Activated T-cell treated with anti-CD3 and anti-CD28 coated beads, Interleukin-2, amount 50 U/mL, for 24 hours (primary cell): ENCODE measurements around the gene ZDHHC1.
A peak's percentile ranks its signal among the peaks of the same experiment; 100 is the strongest.

Experiments used
- DNase-seq: peaks from one replicate; pipeline ENCODE4 v3.0.0-alpha.2; 2020
- H3K27ac Mint-ChIP-seq: 2 replicates; pipeline ENCODE4 v1.8.0; 2020; ENCODE audit warnings: mild to moderate bottlenecking, mixed read lengths
- H3K27me3 Mint-ChIP-seq: 2 replicates; pipeline ENCODE4 v1.8.0; 2020; ENCODE audit warnings: mixed read lengths
- H3K36me3 Mint-ChIP-seq: 2 replicates; pipeline ENCODE4 v1.8.0; 2020; ENCODE audit warnings: low read depth, mixed read lengths
- H3K4me1 Mint-ChIP-seq: 2 replicates; pipeline ENCODE4 v1.8.0; 2020; ENCODE audit warnings: low read depth, mixed read lengths
- H3K4me3 Mint-ChIP-seq: 2 replicates; pipeline ENCODE4 v1.8.0; 2020; ENCODE audit warnings: mild to moderate bottlenecking, moderate library complexity, mixed read lengths
- H3K9me3 Mint-ChIP-seq: 2 replicates; pipeline ENCODE4 v1.8.0; 2020; ENCODE audit warnings: mixed read lengths

ZDHHC1 gene

DNA sequence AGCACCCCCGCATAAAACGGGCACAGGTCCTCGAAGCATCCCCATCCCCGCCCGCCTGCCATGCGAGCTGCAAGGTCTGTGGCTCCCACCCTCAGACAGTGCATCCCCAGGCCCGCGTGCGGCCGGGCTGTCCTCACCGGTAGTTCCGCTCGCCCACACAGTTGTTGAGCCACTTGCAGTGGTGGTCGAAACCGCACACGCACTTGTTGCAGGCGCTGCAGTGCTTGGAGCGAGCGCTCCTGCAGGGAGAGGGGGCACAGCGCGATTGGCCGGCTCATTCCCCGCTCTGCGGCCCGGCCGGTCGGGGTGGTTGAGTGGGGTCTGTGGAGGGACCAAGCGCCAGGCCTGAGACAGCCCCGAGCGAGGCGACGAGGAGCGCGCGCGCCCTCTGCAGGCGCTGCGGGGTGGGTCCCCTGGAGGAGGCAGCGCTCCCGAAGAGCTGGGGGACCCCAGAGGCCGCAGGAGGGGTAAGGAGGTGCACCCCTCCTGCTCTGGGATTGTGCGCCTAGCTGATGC lies 17.0 kb downstream of the ZDHHC1 start:
- Mint-ChIP-seq H3K27ac (no peak overlapping the region), H3K4me3 (no peak overlapping the region), H3K27me3 (peaks cover 33% of the 10 kb centered on the region), H3K9me3 (no peaks in the 10 kb centered on the region), H3K4me1 (peaks cover under 1% of the 10 kb centered on the region), H3K36me3 (no peaks in the 10 kb centered on the region)
- peak; percentile 74 for DNase-seq

DNA sequence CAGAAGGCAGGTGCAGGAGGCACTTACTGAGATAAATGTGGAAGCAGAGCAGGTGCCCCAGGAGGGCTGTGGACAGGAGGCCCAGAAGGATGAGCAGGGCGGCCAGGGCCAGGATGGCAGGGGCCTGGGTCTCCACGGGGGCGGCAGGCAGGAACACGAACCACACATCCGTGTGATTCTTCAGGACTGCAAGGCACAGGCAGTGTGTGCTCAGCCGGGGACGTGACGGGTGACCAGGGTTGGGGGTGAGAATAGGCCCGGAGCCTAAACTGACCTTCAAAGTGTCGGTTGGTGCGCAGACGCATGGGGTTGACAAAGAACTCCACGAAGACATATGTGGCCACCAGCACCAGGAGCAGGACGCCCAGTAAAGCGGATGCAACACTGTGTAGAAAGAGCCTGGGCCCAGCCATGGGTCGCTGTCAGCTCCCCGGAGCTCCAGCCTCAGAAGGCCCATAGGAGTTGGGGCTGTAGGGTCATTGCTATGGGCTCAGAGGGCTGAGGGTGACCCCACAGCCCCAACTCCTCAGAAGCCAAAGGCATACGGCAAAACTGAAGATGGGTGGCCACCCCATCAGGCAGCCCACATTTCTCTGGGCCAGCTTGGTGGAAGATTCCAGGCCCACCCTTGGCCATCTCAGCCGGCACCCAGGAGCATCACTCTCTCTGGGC lies 17.6 kb downstream of the ZDHHC1 start:
- no peak overlapping the region for H3K27ac Mint-ChIP-seq

DNA sequence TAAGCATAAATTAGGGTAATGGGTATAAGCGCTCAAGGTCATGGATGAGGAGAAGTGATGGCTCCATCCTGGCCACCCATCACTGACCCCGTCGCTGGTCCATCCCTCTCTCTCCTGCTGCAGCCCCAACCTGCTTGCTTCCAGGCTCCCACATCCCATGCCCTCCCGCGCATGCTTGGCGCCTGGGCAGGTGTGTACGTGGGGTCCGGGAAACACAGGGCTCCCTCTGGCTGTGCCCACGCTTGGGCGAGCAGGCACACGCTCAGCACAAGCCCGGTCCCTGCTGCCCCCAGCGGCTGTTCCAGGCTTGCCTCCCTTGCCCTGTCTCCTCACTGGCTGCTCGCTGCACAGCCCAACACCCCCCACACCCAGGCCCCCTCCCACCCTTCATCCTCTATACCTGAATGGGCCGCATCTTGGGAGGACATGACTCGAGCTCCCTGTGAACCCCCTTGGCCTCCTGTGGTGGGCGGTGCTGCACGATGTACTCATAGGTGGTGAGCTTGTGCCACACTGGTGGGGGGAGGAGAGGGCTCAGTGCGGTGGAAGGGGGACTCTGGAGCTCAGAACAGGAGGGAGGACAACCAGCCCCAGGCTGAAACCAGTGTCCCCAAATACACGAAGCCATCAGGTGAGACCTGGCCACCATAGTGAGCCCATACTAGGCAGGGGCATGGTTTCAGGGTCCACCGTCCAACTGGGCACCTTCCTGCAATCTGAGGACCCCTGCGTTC lies 18.3 kb downstream of the ZDHHC1 start:
- Mint-ChIP-seq H3K9me3 (no peaks in the 10 kb centered on the region), H3K27ac (no peak overlapping the region), H3K27me3 (peaks cover 38% of the 10 kb centered on the region), H3K4me1 (peaks cover 9% of the 10 kb centered on the region), H3K36me3 (no peaks in the 10 kb centered on the region), H3K4me3 (no peak overlapping the region)
- DNase-seq = no peak

More for the DNA sequence above, 17.6 kb downstream of the ZDHHC1 start:
- no peaks in the 10 kb centered on the region for H3K36me3 Mint-ChIP-seq
- peaks cover 7% of the 10 kb centered on the region for H3K4me1 Mint-ChIP-seq
- no peaks in the 10 kb centered on the region for H3K9me3 Mint-ChIP-seq
- H3K4me3 Mint-ChIP-seq = no peak overlapping the region
- peaks cover 39% of the 10 kb centered on the region for H3K27me3 Mint-ChIP-seq
- no peak for DNase-seq

DNA sequence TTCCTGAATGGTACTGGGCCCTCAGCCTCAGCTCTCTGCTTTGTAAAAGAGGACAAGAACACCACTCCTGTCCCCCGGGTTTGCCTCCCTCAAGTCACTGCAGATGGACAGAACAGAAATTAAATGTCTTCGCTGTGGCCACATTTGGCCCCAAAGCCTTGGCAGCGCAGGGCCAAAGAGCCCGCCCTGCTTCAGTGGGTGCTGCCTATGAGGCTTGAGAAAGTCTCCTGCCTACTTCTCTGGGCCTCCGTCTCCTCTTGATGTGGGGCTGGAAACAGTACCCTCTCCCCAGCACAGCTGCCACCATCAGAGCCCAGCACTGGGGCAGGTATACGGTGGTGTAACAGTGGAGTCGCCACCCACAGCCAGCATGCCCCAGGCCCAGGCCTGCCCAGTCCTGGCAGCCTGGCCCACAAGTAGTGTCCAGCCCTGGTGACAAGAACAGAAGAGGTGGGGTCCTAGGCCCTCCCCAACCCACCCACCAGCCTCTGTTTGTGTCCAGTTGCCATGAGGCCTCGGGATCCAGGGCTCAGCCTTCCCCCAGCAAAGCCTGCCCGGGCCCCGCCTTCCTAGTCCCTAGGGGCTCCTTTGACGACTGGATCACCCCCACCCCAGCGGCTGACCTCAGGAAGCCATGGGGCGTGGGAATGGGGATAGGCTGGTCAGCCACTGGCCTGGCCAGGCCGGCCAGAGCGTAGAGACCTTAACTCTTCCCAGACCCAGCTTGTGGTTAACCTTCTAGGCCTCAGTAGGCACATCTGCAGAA lies 19.1 kb downstream of the ZDHHC1 start:
- no peaks in the 10 kb centered on the region for H3K36me3 Mint-ChIP-seq
- no peak for DNase-seq
- no peaks in the 10 kb centered on the region for H3K9me3 Mint-ChIP-seq

DNA sequence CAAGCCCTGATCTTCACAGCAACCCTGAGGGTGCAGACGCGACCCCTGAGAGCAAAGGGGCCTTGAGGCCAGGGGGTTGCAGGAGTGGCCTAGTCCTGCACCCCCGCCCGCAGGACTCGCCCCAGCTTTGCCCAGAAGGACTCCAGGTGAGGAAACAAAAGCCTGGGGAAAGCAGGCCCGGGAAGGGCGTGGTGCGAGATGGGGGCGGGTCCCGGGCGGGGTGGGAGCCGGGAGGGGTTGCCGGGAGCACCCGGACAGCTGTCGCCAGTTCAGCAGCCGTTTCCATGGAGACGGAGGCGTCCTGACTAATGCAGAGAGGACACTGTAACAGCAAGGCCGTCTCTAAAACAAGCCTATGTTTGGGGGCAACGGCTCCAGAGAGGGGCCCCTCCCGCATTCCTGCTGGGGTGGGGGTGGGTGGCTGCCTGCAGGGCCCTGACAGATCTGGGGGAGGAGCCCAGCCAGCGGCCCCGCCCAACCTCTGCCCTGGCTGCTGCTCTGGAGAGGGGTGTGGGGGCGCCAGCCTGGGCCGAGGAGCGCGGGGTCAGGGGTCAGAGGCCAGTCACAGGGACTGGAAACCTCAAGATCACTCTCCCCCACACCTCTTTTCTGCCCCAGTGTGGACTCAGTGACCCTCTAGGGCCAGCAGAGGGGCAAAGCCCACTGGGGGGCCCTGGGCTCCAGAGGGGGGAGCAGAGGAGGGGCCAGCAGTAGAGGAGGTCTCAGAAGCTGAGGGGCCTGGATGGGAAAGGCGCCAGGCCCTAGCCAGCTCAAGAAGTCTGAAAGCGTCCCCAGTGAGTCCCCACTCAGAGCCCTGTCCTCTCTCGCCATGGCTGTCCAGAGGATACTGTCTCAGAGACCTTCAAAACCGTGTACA lies 19.9 kb downstream of the ZDHHC1 start:
- Mint-ChIP-seq H3K27ac (no peak overlapping the region), H3K27me3 (peaks cover 45% of the 10 kb centered on the region), H3K36me3 (no peaks in the 10 kb centered on the region), H3K9me3 (no peaks in the 10 kb centered on the region), H3K4me1 (peaks cover 9% of the 10 kb centered on the region), H3K4me3 (no peak overlapping the region)
- DNase-seq = no peak

More for the DNA sequence above, 19.1 kb downstream of the ZDHHC1 start:
- H3K4me3 Mint-ChIP-seq = no peak overlapping the region
- peaks cover 43% of the 10 kb centered on the region for H3K27me3 Mint-ChIP-seq
- H3K4me1 Mint-ChIP-seq = peaks cover 9% of the 10 kb centered on the region
- H3K27ac Mint-ChIP-seq = no peak overlapping the region

DNA sequence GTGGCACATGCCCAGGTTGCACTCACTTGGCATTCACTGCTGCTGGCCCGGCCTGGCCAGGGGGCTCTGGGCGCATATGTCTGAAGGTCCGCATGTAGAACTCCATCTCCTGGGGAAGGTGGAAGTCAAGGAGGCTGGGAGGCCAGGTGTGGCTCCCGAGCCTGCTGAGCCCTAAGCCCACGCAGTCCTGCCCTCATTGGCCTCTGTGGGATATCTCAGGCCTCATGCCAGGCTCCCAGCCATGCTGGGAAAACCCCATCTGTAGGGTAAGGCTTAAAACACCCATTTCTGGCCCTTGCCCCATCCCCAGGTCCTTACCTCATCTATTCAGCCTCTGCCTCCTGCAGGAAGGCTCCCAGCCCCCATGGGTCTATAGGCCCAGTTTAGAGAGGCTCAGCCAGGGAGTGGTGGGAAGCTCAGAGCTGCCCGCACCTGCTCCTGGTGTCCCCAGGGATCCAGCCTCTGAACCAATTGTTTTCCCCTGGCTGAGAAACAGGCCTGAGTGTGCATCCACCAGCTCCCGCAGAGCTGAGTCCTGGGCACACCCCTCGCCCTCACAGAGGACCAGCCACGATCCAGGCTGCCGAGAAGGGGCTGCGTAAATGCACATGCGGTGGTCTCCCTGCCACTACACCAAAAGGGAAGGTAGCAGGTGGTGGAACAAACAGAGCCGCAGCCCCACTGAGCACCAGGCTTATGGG lies 20.7 kb downstream of the ZDHHC1 start:
- Mint-ChIP-seq H3K4me3 (no peak overlapping the region), H3K36me3 (no peaks in the 10 kb centered on the region), H3K9me3 (no peaks in the 10 kb centered on the region), H3K27me3 (peaks cover 45% of the 10 kb centered on the region), H3K4me1 (peaks cover 9% of the 10 kb centered on the region), H3K27ac (no peak overlapping the region)
- no peak for DNase-seq

DNA sequence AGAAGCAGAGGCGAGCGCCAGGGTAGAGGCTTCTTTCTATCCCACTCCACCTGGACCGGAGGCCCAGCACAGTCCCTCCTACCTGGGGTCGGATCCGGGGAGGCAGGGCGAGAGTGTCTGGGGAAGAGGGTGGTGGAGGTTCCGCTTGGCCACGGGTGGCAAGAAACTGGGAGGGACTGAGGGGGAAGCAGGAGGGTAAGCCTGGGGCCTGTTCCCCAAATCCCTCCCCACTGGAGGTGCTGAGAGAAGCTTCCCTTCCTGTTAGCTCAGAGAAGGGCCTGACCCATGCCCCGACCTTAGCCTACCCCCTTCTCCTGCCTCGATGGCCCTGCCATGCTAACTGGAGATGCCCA lies 21.2 kb downstream of the ZDHHC1 start:
- DNase-seq = no peak

DNA sequence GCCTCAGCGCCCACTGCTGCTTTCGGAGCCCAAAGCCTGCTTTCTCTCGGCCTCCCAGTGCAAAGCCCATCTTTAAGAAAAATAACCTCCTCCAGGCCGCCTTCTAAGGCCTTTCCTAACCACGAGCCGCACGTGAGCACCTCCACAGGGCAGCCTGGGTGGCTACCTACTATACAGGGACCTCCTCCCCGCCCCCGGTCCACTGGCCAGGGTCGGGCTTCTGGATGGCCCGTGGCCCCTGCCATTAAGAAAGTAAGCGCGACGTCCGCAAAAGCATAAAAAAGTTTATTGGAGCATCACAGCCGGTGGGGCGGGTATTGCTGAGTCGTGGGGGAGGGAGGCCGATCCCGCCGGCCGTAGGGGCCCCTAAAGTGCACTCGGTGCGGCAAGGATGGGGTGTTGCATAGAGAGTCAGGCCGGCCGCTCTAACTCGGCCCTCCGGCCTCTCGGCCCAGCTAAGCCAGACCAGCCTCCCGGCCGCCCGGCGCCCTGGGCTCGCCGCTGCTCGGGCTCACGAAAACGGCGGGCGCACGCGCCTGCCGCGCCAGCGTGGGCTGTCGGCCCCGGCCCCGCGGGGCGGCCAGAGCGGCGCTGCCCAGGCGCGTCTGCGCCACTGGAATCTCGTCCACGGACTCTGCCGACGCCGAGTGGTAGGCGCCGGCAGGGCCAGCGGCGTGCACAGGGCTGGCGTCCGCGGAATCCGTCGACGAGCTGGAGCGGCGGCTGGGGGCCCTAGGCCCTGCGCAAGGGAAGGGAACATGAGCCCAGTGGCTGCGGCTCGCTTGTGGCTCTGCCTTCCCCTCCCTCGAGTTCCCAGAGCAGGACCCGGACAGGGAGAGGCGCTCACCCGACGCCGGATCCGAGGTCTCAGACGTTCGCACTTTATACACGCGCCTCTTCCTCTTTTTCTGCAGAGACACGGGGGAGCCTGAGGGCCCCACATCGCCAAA lies 21.8 kb downstream of the ZDHHC1 start:
- H3K9me3 Mint-ChIP-seq = no peaks in the 10 kb centered on the region
- peak overlapping the region; percentile 10 for H3K4me3 Mint-ChIP-seq
- DNase-seq = no peak
- H3K27ac Mint-ChIP-seq = no peak overlapping the region
- H3K27me3 Mint-ChIP-seq = peaks cover 45% of the 10 kb centered on the region
- no peaks in the 10 kb centered on the region for H3K36me3 Mint-ChIP-seq
- peaks cover 9% of the 10 kb centered on the region for H3K4me1 Mint-ChIP-seq

More for the DNA sequence above, 21.2 kb downstream of the ZDHHC1 start:
- Mint-ChIP-seq H3K4me3 (no peak overlapping the region), H3K9me3 (no peaks in the 10 kb centered on the region), H3K36me3 (no peaks in the 10 kb centered on the region), H3K27ac (no peak overlapping the region), H3K27me3 (peaks cover 45% of the 10 kb centered on the region), H3K4me1 (peaks cover 9% of the 10 kb centered on the region)

DNA sequence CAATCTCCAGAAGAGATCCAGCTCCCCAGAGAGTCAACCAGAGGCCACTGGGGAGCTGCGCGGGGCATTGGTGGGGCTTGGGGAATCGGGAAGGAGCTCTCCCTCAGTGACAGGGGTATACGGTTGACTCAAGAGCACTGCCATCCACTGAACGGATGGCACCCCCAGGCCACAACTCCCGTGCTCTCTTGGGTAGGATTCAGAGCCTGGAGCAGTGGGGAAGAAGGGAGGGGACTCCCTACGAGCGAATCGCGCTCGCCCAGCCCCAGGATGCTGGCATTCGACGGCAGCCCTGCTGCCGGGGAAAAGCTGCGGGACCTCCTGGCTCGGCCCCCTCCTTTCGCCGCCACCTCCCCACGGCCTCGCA lies 22.5 kb downstream of the ZDHHC1 start:
- no peak for DNase-seq
- Mint-ChIP-seq H3K9me3 (no peaks in the 10 kb centered on the region), H3K36me3 (no peaks in the 10 kb centered on the region), H3K4me1 (peaks cover 9% of the 10 kb centered on the region), H3K4me3 (peak overlapping the region; percentile 10), H3K27ac (no peak overlapping the region), H3K27me3 (peaks cover 45% of the 10 kb centered on the region)

DNA sequence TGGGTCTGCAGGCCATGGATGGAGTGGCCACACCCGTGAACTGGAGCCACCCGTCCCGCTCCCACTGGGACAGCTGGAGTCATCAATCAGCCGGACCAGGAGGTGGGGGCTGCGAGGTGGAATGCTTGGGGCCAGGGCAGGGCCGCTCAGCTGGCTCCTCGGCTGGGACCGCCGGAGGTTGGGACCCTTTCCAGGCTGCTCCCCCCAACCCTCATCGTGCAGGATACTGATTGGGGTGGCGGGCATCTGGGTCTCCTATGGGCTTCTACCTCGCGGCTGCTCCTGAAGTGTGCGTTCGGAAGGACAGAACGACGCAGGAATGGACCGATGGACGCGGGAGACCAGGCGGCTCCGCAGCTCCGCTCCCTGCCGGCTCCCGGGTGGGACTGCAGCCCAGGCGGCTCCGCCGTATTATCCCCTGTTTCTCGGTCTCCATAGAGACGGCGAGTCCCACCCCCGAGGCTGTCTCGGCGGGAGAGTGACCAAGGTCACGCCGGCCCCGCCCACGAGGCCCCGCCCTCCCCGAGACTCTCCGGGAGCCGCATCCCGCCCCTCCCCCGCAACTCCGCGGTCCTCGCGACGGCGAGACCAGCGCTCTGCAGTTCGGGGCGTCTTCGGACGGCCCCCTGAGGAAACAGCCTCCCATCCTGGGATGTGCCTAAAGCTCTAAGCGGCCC lies 23.0 kb downstream of the ZDHHC1 start, which contains the start of gene TPPP3:
TPPP3 (minus strand) TSS at position 388 of the 677 bp plus-strand sequence. CDS start 2,387 bp downstream, outside the sequence.
- Mint-ChIP-seq H3K4me1 (peaks cover 9% of the 10 kb centered on the region), H3K27ac (no peak within 1 kb of the TSS), H3K36me3 (no peaks in the 10 kb centered on the region), H3K9me3 (no peaks in the 10 kb centered on the region), H3K27me3 (peaks cover 43% of the 10 kb centered on the region), H3K4me3 (peak within 1 kb of the TSS; percentile 10)
- peak; percentile 54 for DNase-seq

DNA sequence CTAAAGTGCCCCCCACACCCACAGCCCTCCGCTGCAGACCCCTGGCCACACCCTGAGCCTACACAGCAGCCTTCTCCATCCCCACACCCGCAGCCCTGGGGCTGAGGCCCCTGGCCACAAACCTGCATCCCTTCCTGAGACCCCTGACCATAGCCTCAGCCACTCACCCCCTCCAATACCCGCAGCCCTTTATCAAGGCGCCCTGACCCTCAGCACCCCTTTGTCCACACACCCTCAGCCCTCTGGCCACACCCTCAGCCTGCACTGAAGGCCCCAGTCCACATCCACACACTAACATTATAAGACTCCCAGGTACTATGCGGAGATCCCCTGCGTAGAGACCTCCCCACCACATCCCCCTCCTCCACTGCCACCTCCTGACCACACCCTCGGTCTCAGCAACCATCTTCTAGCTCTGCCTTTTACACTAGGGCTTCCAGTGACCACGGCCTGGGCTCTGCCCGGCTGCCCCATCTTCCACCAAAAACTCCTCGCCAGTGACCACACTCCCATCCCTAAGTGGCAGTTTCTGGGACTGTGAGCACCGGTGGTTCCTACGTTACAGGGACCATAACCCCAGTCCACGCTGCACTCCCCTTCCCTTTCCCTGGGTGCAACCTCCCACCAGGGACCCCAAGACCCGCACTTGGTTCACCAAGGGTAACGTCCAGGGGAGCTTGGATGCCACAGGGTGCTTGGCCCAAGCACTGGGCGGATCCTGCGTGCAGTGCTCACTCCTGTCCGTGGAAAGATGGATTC lies 23.8 kb downstream of the ZDHHC1 start:
- Mint-ChIP-seq H3K9me3 (no peaks in the 10 kb centered on the region), H3K4me1 (peaks cover 9% of the 10 kb centered on the region), H3K36me3 (no peaks in the 10 kb centered on the region), H3K27ac (no peak overlapping the region), H3K27me3 (peaks cover 41% of the 10 kb centered on the region), H3K4me3 (no peak overlapping the region)
- peak; percentile 23 for DNase-seq
